Stimulated activated naive CD8-positive, alpha-beta T cell treated with anti-CD3 and anti-CD28 coated beads, Interleukin-15, amount 100 ng/mL, for 72 hours (primary cell): ENCODE results near the gene CCDC91.
"Not testable (repeated sequence)": the region's sequence is repeated elsewhere in the genome, so short reads cannot be mapped to it uniquely, and the experiment has no call there.

ENCODE experiments used
- ATAC-seq: fragments of 150-1000 bp; cut with Tn5 transposase; 2 replicates; pipeline ENCODE4 v1.10.0; 2021; ENCODE audit warnings: mild to moderate bottlenecking, moderate library complexity
- DNase-seq, 2 donors: peaks; one replicate each; pipeline ENCODE4 v3.0.0; 2021 to 2022
- H3K27ac Mint-ChIP-seq, 2 donors: one replicate each; pipeline ENCODE4 v1.8.0; 2022; ENCODE audit warnings: mild to moderate bottlenecking in 2 of 2, mixed read lengths in 2 of 2, moderate library complexity in 2 of 2
- H3K27me3 Mint-ChIP-seq: one replicate; pipeline ENCODE4 v1.8.0; 2022; ENCODE audit warnings: mixed read lengths
- H3K4me1 Mint-ChIP-seq: one replicate; pipeline ENCODE4 v1.8.0; 2022; ENCODE audit warnings: mild to moderate bottlenecking, mixed read lengths
- H3K4me3 Mint-ChIP-seq, 2 donors: one replicate each; pipeline ENCODE4 v1.8.0; 2022; ENCODE audit warnings: mild to moderate bottlenecking in 2 of 2, mixed read lengths in 2 of 2, moderate library complexity in 1 of 2
- H3K9me3 Mint-ChIP-seq, 2 donors: one replicate each; pipeline ENCODE4 v1.8.0; 2022; ENCODE audit warnings: mixed read lengths in 2 of 2

The CCDC91 gene

DNA sequence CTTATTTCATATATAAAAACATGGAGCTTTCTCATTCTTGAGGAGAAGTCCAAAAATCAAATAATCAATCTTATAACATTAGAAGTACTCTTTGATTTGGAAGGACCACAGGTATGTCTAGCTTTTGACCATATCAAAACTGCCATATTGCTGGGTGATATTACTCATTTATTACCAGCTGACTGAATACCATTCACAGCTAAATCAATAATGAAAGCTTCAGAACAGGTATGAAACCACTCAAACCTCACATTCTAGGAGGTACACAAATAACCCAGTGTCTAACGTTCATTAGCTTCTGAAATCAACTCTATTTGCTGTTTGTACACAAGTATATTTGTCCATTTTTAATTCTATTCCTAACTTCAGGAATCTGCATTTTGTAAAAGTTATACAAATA, 16.8 kb upstream of the CCDC91 start:
- Mint-ChIP-seq H3K4me1 (peaks cover 8% of the 10 kb centered on the region), H3K4me3 (no peak overlapping the region)

GRCh38 chr12:28175098-28175589, 15.1 kb upstream of the CCDC91 start:
- H3K4me1 Mint-ChIP-seq: peaks cover 8% of the 10 kb centered on the region
- H3K27ac Mint-ChIP-seq: no peak overlapping the region
- no peak for ATAC-seq
- peaks cover 7 to 8% of the 10 kb centered on the region in 2 donors for H3K9me3 Mint-ChIP-seq
- no peaks in the 10 kb centered on the region for H3K27me3 Mint-ChIP-seq
- DNase-seq: no peak
- no peak overlapping the region for H3K4me3 Mint-ChIP-seq

More for the DNA sequence above, 16.8 kb upstream of the CCDC91 start:
- peaks cover 7 to 8% of the 10 kb centered on the region in 2 donors for H3K9me3 Mint-ChIP-seq
- DNase-seq (no peak), ATAC-seq (no peak)
- H3K27me3 Mint-ChIP-seq: no peaks in the 10 kb centered on the region
- H3K27ac Mint-ChIP-seq: no peak overlapping the region

- no peak for ATAC-seq
- Mint-ChIP-seq H3K27me3 (no peaks in the 10 kb centered on the region), H3K4me3 (no peak overlapping the region), H3K4me1 (peaks cover 7% of the 10 kb centered on the region), H3K9me3 (peaks cover 7 to 8% of the 10 kb centered on the region in 2 donors), H3K27ac (no peak overlapping the region)
- no peak for DNase-seq
Observed at GRCh38 chr12:28176295-28176694, 14.0 kb upstream of the CCDC91 start.

GRCh38 chr12:28177461-28177860, 12.8 kb upstream of the CCDC91 start:
- Mint-ChIP-seq H3K27me3 (no peaks in the 10 kb centered on the region), H3K9me3 (peaks cover 7 to 8% of the 10 kb centered on the region in 2 donors), H3K27ac (no peak overlapping the region), H3K4me3 (no peak overlapping the region), H3K4me1 (no peaks in the 10 kb centered on the region)
- DNase-seq (no peak), ATAC-seq (no peak)

DNA sequence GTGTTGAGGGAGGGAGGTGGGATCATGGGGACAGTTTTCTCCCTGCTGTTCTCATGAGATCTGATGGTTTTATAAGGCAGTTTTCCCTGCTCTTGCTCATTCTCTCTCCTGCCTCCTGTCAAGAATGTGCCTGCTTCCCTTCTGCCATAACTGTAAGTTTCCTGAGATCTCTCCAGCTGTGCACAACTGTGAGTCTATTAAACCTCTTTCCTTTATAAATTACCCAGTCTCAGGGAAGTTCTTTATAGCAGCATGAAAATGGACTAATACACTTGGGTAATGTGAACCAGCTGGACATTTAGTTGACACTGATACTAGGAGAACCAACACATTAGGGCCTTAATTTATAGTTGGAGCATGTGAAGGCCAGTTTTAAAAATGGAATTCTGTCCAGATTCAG, 12.4 kb upstream of the CCDC91 start:
- no peaks in the 10 kb centered on the region for H3K4me1 Mint-ChIP-seq
- H3K27me3 Mint-ChIP-seq: no peaks in the 10 kb centered on the region
- no peak overlapping the region for H3K4me3 Mint-ChIP-seq
- H3K27ac Mint-ChIP-seq: no peak overlapping the region
- H3K9me3 Mint-ChIP-seq: peaks cover 4 to 6% of the 10 kb centered on the region in 2 donors
- no peak for DNase-seq
- ATAC-seq: no peak

- H3K9me3 Mint-ChIP-seq: peaks cover 5 to 9% of the 10 kb centered on the region in 2 donors
- H3K27ac Mint-ChIP-seq: no peak overlapping the region
- DNase-seq: no peak
- H3K4me3 Mint-ChIP-seq: no peak overlapping the region
- ATAC-seq: no peak
- H3K4me1 Mint-ChIP-seq: no peaks in the 10 kb centered on the region
- H3K27me3 Mint-ChIP-seq: no peaks in the 10 kb centered on the region
Observed at GRCh38 chr12:28178775-28179174, 11.5 kb upstream of the CCDC91 start.

DNA sequence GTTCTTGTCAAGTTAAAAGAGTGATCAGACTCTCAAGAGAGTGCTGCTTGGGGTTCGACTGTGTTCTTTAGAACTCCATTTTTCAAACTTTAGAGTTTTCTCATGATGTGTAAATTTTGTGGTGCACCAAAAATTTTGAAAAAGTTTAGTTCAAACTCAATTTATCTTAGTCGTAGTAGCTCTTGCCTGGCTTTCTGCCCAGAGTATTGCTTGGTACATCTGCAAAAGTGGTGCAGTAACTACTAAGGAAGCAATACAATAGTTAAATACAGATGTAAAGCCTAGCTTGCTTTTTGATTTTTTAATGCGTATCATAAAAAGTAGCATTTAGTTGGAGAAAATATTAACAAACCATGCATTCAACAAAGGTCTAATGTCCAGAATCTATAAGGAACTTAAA, 9.5 kb upstream of the CCDC91 start:
- Mint-ChIP-seq H3K27me3 (no peaks in the 10 kb centered on the region), H3K4me3 (no peak overlapping the region), H3K27ac (no peak overlapping the region), H3K4me1 (no peaks in the 10 kb centered on the region), H3K9me3 (peaks cover 8 to 11% of the 10 kb centered on the region in 2 donors)
- DNase-seq (no peak), ATAC-seq (no peak)

- peaks cover 30% of the 10 kb centered on the region for H3K4me1 Mint-ChIP-seq
- DNase-seq: no peak
- ATAC-seq: no peak
- H3K27me3 Mint-ChIP-seq: no peaks in the 10 kb centered on the region
- H3K9me3 Mint-ChIP-seq: peaks cover 20 to 21% of the 10 kb centered on the region in 2 donors
- H3K27ac Mint-ChIP-seq: peak overlapping the region in 1 of 2 donors; percentile 59
- no peak overlapping the region for H3K4me3 Mint-ChIP-seq
Observed at GRCh38 chr12:28184375-28184774, 5.9 kb upstream of the CCDC91 start.

- Mint-ChIP-seq H3K4me3 (no peak overlapping the region), H3K9me3 (peaks cover 20 to 21% of the 10 kb centered on the region in 2 donors), H3K4me1 (peaks cover 45% of the 10 kb centered on the region), H3K27me3 (no peaks in the 10 kb centered on the region), H3K27ac (peak overlapping the region in 1 of 2 donors; percentile 41)
- DNase-seq (no peak), ATAC-seq (no peak)
Observed at GRCh38 chr12:28186500-28186899, 3.8 kb upstream of the CCDC91 start.

GRCh38 chr12:28189784-28190320, 404 bp upstream of the CCDC91 start:
- peaks cover 71% of the 10 kb centered on the region for H3K4me1 Mint-ChIP-seq
- no peak for ATAC-seq
- peak overlapping the region; percentile 97 to 99 for H3K4me3 Mint-ChIP-seq
- DNase-seq: peak in 1 of 2 donors; percentile 14
- peaks cover 25% of the 10 kb centered on the region in 2 donors for H3K9me3 Mint-ChIP-seq
- H3K27me3 Mint-ChIP-seq: no peaks in the 10 kb centered on the region
- H3K27ac Mint-ChIP-seq: peak overlapping the region; percentile 100

DNA sequence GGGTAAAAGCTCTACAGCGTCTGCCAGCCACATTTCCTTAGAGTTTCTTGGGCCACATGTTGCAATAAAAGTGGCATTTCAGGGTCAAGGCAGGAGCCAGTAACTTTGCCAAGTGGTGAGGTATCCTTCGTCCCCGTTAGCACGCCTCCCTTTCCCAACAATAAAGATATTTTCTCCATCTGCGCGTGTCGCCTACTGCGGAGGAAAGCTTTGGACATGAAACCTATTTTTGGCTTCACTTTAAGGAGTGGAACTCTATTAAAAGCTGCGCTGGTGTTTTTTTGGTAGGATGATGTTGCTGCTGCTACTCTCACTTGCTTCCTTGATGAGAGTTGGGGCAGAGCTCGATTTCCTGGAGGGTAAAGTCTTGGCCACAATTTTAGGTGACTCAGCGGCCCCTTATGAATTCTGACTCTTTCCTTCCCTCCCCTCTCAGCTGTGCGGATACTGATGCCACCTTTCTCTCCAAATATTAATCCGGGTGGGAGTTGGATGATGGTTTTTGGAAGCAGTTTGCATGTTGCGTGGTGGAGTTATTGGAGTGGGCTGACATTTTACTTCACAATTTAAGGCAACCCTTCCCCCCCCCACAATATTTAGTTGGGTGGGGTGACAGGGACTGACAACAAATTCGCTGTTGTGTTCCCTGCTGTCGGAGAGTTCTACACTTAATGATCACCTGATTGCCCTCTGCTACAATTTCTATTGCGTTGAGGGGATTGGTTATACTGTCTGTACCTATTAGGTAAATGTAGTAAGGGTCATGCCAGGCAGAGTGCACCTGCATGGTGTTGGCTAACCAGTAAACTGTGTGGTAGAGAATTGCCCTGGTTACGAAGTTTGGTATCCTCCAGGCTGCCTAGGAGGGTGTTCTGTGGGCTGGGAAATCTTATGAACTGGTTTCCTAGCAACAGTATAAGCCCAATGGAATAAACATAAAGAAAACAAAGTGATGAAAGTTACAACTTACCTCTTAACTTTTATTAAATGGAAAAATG, 1.1 kb downstream of the CCDC91 start:
- Mint-ChIP-seq H3K9me3 (peaks cover 25 to 31% of the 10 kb centered on the region in 2 donors), H3K4me1 (peaks cover 75% of the 10 kb centered on the region), H3K4me3 (peak overlapping the region; percentile 97 to 99), H3K27ac (peak overlapping the region; percentile 95 to 100), H3K27me3 (no peaks in the 10 kb centered on the region)
- peak; percentile 30 to 53 for DNase-seq
- peak; percentile 62 for ATAC-seq

DNA sequence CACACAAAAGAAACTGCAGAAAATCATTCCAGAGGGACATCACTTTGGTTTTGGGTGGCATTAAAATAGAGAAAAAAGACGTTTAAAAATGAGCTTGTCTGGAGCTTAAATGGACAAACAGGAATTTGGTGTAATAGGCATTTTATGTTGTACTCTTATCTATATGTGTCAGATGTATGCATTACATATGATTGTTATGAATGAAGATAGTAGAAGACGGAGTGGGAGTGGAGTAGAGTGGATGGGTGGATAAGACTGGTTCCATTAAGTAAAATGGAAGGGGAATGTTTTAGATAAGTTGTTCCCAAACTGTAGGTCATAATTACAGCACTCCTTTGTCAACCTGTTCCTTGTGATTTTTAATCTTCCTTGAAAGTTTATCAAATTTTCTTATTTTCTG, 1.9 kb downstream of the CCDC91 start:
- H3K27ac Mint-ChIP-seq: peak overlapping the region in 1 of 2 donors; percentile 30
- peak overlapping the region; percentile 97 to 99 for H3K4me3 Mint-ChIP-seq
- ATAC-seq (no peak), DNase-seq (no peak)
- peaks cover 23 to 29% of the 10 kb centered on the region in 2 donors for H3K9me3 Mint-ChIP-seq
- no peaks in the 10 kb centered on the region for H3K27me3 Mint-ChIP-seq
- H3K4me1 Mint-ChIP-seq: peaks cover 72% of the 10 kb centered on the region

DNA sequence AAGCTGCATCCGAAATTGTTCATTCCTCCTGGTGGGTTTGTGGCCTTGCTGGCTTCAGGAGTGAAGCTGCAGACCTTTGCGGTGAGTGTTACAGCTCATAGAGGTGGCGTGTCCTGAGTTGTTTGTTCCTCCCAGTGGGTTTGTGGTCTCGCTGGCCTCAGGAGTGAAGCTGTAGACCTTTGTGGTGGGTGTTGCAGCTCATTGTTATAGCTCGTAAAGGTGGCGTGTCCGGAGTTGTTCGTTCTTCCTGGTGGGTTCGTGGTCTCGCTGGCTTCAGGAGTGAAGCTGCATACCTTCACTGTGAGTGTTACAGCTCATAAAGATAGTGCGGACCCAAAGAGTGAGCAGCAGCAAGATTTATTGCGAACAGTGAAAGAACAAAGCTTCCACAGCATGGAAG, 4.4 kb downstream of the CCDC91 start:
- H3K27me3 Mint-ChIP-seq, H3K4me3 Mint-ChIP-seq, H3K27ac Mint-ChIP-seq, DNase-seq, ATAC-seq: not testable (repeated sequence)
- Mint-ChIP-seq H3K4me1 (peaks cover 50% of the 10 kb centered on the region), H3K9me3 (peaks cover 13 to 20% of the 10 kb centered on the region in 2 donors)

- not testable (repeated sequence) for DNase-seq, H3K9me3 Mint-ChIP-seq, ATAC-seq, H3K4me3 Mint-ChIP-seq, H3K27me3 Mint-ChIP-seq, H3K4me1 Mint-ChIP-seq, H3K27ac Mint-ChIP-seq
Observed at GRCh38 chr12:28201136-28201535, 10.9 kb downstream of the CCDC91 start.

DNA sequence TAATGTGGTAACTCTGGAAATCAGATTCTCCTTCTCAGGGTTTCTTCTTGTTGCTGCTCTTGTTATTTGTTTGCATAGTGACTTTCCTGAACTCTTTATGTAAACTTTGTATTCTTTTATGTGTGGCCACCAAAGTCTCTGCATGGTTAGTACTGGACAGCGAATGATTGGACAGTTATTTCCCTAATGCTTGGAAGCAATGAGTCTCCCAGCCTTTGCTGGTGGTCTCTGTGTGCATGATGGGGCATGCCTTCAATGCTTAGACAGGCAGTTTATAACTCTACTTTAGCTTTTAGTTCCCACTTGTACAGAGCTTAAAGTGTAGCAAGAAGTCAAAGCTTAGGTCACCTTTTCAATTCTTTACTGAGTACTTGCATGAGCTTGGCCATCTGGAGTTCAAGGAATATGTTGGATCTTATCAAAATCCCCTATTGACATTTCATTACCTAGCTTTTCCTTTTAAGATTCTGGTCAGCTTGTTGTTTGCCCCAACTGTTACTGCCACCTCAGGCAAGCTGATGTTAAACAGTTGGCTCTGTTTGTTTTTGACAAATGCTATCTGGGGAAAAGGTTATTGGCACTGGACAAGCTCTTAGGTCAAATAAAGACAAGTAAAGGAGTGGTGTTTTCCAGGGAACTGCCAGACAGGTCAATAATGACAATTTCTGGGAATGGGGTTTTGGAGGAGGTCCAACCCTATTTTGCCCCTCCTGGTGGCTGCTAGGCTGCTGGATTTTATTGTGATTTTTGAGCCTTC, 12.3 kb downstream of the CCDC91 start:
- H3K4me1 Mint-ChIP-seq: no peaks in the 10 kb centered on the region
- no peak overlapping the region for H3K27ac Mint-ChIP-seq
- no peak overlapping the region for H3K4me3 Mint-ChIP-seq
- no peaks in the 10 kb centered on the region for H3K27me3 Mint-ChIP-seq
- DNase-seq: no peak
- peaks cover 6 to 7% of the 10 kb centered on the region in 2 donors for H3K9me3 Mint-ChIP-seq
- no peak for ATAC-seq
